ENCODE data around the gene LITAFD. TPM values are rescaled to one million over a fixed set of nuclear protein-coding genes. Genes with fewer than 3 reads are reported as not detected.
A peak's percentile ranks its signal among the peaks of the same experiment; 100 is the strongest.

Gene LITAFD
- total RNA-seq, 1 experiment from 2014 or later, result not detected

DNA sequence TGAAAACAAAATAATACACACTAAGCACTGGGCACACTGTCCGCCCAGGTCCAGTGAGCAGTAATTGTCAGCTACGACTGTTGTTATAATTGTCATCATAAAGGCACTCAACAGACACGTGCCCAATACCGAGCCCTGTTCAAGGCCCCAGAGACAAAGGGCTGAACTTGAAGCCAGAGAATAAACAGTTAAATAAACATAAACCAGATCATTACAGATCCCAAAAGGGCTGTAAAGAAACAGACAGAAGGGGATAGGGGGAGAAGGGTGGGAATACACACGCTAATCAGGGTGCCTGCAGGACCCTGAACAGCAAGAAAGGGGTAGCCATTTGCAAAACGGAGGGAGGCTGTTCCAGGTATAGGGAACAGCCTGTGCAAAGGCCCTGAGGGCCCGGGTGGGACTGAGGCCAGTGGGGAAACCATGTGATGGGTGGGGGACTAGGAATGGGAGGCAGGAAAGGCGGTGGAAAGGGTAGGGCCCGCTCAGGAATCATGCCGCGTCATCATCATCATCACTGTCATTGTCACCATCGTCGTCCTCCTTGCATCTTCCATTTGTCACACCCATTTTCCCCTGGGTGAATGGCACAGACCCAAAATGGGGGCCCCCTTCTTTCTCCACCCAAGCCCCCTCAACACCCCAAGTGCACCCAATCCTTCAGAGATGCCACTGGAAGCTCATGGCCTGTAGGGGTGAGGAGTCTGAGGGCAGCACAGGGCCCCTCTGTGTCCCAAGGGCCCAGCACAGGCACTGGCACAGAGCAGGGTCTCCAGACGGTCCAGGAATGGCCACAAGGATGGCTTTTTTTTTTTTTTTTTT, 19.6 kb upstream of the LITAFD start:
- TF ChIP-seq, protein P1, sequence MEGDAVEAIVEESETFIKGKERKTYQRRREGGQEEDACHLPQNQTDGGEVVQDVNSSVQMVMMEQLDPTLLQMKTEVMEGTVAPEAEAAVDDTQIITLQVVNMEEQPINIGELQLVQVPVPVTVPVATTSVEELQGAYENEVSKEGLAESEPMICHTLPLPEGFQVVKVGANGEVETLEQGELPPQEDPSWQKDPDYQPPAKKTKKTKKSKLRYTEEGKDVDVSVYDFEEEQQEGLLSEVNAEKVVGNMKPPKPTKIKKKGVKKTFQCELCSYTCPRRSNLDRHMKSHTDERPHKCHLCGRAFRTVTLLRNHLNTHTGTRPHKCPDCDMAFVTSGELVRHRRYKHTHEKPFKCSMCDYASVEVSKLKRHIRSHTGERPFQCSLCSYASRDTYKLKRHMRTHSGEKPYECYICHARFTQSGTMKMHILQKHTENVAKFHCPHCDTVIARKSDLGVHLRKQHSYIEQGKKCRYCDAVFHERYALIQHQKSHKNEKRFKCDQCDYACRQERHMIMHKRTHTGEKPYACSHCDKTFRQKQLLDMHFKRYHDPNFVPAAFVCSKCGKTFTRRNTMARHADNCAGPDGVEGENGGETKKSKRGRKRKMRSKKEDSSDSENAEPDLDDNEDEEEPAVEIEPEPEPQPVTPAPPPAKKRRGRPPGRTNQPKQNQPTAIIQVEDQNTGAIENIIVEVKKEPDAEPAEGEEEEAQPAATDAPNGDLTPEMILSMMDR (IDR thresholded peaks at IDR 0.05; ENCODE audit: unreplicated experiment), result no peak
- peaks cover 24% of the 10 kb centered on the region for H3K36me3 Mint-ChIP-seq (ENCODE audit: insufficient read depth, unreplicated experiment)
- H3K4me3 Mint-ChIP-seq (ENCODE audit: unreplicated experiment), result no peak overlapping the region
- POLR2A ChIA-PET, result interaction anchor here (0.6 to 0.7 kb wide), 3 partner anchors 14 to 1121 kb away, joined by 3 read pairs; partner anchors contain the start of gene TMEM186
- no TSS peak for BruUV-seq (replicated peaks)
- H3K9me3 Mint-ChIP-seq (ENCODE audit: unreplicated experiment), result no peaks in the 10 kb centered on the region
- H3K4me1 Mint-ChIP-seq (ENCODE audit: insufficient read depth, unreplicated experiment), result peaks cover 22% of the 10 kb centered on the region
- DNase-seq (ENCODE audit: unreplicated experiment), result no peak
- intact Hi-C loops (cut with micrococcal nuclease), result no loop called here
- CTCF ChIA-PET, result interaction anchor here (1.0 to 1.3 kb wide), 3 partner anchors 16 to 240 kb away, joined by 3 read pairs; no protein-coding TSS in a partner anchor
- no peaks in the 10 kb centered on the region for H3K27me3 Mint-ChIP-seq (ENCODE audit: insufficient read depth, unreplicated experiment)
- peak overlapping the region; percentile 59 for H3K27ac Mint-ChIP-seq (ENCODE audit: low read depth, unreplicated experiment)

DNA sequence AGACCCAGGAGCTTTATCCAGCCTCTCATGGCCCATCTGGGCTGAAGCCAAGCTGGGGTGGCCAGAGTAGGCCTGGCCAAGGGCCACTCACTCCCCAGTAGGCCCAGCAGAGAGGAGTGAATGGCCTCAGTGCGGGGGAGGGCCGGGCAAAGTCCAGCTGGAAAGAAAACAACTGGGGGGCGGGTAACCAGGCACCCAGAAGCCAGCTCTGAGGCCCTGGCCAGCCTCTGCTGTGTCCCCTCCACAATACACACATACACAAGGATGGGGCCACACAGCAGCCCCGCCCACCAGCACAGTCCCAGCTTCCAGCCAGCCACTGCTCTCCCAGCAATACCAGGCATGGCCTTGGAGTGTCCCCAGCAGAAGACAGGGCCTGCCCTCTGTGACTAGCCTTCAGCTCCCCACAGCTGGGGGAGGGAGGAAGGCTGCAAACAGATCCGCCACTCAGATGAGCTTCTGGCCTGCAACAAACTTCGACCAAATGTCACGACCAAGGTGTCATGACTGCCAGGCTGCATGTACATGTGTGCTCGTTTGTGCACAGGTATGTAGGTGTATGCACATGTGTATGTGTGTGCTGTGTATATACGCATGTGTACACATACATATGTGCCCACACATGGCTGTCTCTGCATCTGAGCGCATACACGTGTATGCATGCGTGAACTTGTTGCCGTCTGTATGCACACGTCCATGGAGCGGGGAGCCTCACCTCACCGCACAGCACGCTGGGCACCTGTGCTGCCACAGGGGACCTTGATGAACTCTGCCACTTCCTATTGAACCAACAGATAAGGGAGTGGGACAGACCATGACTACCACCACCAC, 18.3 kb upstream of the LITAFD start:
- BruUV-seq (replicated peaks), result no TSS peak
- no peaks in the 10 kb centered on the region for H3K27me3 Mint-ChIP-seq (ENCODE audit: insufficient read depth, unreplicated experiment)
- peaks cover 11% of the 10 kb centered on the region for H3K36me3 Mint-ChIP-seq (ENCODE audit: insufficient read depth, unreplicated experiment)
- peaks cover 22% of the 10 kb centered on the region for H3K4me1 Mint-ChIP-seq (ENCODE audit: insufficient read depth, unreplicated experiment)
- CTCF ChIA-PET, result interaction anchor here (1.0 kb wide), 4 partner anchors 10 to 203 kb away, joined by 3 to 8 read pairs (median 4); no protein-coding TSS in a partner anchor
- H3K9me3 Mint-ChIP-seq (ENCODE audit: unreplicated experiment), result no peaks in the 10 kb centered on the region
- no peak overlapping the region for H3K4me3 Mint-ChIP-seq (ENCODE audit: unreplicated experiment)
- DNase-seq (ENCODE audit: unreplicated experiment), result no peak
- intact Hi-C loops (cut with micrococcal nuclease), result no loop called here
- POLR2A ChIA-PET, result interaction anchor here (1.6 kb wide), 1 partner anchor 8 kb away, joined by 5 read pairs; no protein-coding TSS in a partner anchor
- TF ChIP-seq, protein P1 (IDR thresholded peaks at IDR 0.05; ENCODE audit: unreplicated experiment), result no peak
- H3K27ac Mint-ChIP-seq (ENCODE audit: low read depth, unreplicated experiment), result no peak overlapping the region

DNA sequence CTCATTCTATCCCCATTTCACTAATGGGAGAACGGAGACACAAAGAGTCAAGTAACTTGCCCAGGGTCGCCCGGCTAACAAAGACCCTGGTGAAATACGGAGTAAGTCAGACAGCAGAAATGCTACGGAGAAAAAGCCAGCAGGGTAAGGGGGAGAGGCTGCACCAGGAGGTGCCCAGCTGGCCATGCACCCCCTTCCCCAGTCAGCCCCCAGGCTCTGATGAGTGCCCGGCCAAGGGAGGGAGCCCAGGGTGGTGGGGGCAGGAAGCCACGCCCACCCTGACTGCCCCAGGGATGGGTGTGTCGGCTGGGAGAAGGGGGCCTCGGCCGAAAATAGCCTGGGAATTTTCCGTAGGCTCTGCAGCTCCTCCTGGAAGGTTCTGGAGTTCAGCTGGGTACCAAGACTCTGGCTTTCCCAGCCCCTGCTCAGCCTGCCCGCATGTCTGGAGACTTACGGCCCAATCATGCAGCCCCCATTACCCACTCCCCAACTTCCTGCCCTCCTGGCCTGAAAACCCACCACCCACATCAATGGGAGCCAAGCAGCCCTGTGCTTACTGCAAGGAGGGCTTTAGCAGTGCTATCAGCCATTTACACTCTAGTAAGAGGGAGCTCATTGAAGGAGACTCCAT, 17.6 kb upstream of the LITAFD start:
- H3K4me1 Mint-ChIP-seq (ENCODE audit: insufficient read depth, unreplicated experiment), result peaks cover 28% of the 10 kb centered on the region
- POLR2A ChIA-PET, result interaction anchor here (1.6 kb wide), 1 partner anchor 9 kb away, joined by 5 read pairs; no protein-coding TSS in a partner anchor
- no TSS peak for BruUV-seq (replicated peaks)
- H3K4me3 Mint-ChIP-seq (ENCODE audit: unreplicated experiment), result no peak overlapping the region
- DNase-seq (ENCODE audit: unreplicated experiment), result no peak
- H3K27ac Mint-ChIP-seq (ENCODE audit: low read depth, unreplicated experiment), result no peak overlapping the region
- intact Hi-C loops (cut with micrococcal nuclease), result no loop called here
- CTCF ChIA-PET, result interaction anchor here (0.7 to 1.0 kb wide), 4 partner anchors 9 to 204 kb away, joined by 3 to 8 read pairs (median 4); no protein-coding TSS in a partner anchor
- H3K36me3 Mint-ChIP-seq (ENCODE audit: insufficient read depth, unreplicated experiment), result peaks cover 6% of the 10 kb centered on the region
- H3K9me3 Mint-ChIP-seq (ENCODE audit: unreplicated experiment), result no peaks in the 10 kb centered on the region
- H3K27me3 Mint-ChIP-seq (ENCODE audit: insufficient read depth, unreplicated experiment), result no peaks in the 10 kb centered on the region
- TF ChIP-seq, protein P1 (IDR thresholded peaks at IDR 0.05; ENCODE audit: unreplicated experiment), result no peak
